GOT3 (cell line): ENCODE results near the gene GLT6D1.

ENCODE experiments used
- DNase-seq: peaks from one replicate; lab custom pipeline; 2025; ENCODE audit warnings: mixed read lengths; lab: John Stamatoyannopoulos, UW

The GLT6D1 gene

DNA sequence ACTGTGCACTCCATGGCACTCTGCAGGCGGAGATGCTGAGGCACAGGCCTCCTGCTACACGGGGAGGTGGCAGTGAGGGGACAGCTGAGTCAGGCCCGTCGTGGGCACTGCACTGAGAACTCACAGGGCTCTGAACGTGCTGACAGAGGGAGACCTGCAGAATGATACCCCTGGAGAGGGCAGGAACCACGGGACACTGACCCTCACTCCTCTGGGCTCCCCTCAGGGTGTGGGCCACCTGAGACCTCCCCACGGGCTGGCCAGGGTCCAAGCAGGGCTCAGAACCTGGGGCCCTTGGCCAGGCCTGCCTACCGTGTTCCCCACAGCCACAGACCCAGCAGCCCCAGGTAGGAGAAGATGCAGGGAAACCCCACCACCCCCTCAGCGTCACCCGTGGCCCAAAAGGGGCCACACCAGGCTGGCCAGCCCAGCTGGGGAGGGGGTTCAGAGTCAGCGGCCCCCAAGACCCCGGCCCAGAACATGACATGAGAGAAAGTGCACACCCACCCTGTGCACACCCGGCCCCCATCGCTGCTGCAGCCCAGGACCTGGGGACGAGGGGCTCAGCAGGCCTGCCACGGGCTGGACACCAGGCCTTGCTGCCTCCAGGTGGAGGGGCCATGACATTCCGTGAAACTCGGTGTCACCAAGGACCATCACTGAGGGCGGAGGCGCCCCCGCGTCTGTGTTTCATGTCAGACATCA is 30.9 kb downstream of the GLT6D1 start:
- DNase-seq = no peak

DNA sequence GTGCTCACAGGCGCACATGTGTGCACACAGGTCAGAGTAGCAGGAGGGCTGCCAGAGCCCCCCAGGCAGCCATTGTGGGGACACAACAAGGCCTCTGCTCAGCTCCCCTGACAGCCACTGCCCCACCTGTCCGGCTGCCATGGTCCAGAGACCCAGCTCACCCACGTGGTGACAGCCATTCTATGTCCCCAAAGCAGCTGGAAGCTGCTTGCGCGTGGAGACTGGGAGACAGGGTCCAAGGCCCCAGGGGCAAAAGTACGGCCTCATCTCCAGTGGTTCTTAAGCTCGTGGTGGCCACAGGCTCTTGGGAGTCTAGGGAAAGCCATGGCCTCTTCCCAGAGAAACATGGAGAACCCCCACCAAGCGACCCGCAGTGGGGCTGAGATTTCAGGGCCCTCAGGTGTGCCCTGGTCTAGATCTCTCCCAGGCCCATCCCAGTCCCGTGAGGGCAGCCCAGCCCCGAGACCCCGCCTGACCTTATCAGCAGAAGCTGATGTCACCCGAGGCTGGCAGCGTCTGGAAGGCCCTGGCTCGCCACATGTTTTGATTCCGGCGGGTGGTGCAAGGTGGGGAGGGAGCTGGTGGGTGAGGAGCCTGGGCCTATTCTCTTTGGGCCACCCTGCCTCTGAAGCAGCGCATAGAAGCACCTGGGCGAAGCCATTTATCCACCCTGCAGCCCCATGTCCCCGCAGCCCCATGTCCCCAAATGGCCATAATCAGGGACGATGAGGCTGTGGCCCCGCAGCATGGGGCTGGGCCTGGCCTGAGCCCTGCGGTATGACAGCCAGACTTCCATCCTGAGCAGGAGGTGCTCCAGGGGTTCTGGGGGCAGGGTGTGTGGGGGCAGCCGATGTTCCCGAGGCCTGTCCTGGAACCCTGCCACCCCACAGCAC is 31.7 kb downstream of the GLT6D1 start:
- DNase-seq = no peak

DNA sequence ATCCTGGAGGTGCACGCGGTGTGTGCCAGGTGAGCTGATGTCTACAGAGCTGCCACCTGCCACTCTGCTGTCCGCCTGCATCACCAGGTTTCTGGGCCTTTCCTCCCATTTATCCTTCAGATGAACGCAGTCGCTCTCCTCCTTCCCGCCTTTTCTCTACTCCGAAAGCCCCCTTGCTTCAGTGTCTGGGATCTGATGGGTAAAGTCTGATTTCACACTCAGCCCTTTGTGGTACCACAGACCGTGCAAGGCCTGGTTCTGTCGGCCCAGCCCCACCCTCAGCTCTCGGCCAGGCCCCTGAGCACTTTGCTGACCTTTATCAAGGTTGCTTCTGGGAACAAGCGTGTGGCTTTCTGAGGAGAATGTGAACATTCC is 32.5 kb downstream of the GLT6D1 start:
- DNase-seq = no peak

DNA sequence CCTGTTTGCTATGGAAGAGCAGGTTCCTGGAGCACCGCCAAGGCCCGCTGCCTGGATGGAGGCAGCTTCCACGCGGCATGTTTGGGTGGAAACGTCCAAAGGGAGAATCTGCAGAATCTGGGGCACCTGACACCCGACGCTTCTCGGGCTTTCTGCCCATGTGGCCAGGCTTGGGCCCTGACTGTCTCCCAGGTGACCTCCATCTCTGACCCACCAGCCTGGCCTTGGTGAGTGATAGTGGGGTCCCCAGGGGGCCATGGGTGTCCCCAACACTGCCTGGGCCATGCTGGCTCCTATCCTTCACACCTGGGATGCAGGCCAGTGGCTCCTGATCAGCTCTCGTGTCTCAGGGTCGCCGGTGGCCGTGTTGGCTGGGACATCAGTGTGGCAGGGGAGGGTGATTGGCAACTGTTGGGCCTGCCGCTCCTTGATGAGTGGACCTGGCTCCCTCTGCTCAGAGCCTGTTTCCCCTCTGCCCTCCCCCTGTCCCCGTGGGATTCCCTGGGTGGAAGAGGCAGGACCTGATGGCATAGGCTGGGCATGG is 34.0 kb downstream of the GLT6D1 start:
- no peak for DNase-seq

DNA sequence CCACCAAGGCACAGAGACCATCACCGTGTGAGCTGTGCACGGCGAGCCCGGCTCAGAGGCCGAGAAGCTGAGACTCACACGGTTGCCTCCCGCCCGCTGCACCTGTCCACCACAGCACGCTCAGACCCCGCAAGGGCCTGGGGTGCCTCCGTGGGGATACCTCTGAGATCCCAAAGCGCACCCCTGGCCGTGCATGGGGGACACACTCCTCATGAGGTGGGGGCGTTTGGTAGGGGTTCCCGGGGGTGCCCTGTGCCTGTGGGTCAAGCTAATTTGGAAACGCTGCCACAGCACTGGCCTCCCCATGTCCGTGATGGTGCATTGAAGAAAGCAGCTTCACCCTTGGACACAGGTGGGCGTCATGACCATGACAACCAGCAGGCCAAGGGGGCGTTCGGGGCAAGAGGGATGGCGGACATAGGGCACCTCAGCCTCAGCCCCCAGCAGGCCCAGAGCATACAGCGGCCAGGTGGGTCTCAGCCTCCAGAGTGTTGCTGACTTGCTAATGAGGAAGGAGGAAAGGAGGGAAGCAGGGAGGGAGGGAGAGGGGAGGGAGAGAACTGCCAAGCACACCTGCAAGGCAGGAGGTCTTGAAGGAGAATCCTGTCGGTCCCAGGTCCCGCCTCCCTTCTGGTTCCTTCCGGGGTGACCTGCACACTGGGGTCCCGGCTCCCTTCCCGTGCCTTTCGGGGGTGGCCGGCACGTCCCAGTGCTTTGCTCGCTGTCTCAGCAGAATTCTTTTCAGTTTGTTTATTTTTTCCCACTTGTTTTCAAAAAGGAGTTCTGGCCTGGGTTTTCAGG is 34.7 kb downstream of the GLT6D1 start:
- DNase-seq = no peak

DNA sequence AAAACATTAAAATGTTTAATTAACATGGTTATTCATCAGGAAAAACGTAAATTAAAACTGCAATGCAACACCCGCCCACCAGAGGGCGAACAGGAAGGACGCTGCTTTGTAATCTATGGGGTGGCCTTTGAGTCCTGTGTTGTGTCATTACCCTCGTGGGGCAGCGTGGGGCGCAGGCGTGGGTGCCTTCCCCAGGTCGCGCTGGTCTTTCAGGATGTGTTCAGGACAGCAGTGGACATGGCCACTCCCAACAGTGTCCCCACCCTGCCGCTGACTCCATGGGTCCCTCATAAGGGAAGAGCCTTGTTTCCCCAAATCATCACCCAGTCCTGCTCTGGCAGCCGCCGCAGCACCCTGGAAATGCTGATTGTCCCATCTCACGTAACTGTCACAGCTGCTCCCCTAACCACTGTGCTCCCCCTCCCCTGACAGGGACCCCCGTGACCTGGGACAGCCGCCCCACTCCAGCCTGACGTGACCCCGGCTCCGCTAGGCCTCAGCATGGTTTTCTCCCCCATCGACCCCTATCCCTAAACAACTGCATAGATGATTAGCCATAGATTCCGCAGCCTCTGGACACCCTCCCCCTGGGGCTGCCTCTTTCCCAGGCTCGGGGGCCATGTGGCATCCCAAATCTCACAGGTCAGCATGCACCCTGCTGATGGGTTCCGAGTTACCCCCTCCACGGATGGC is 36.4 kb downstream of the GLT6D1 start:
- DNase-seq = no peak

DNA sequence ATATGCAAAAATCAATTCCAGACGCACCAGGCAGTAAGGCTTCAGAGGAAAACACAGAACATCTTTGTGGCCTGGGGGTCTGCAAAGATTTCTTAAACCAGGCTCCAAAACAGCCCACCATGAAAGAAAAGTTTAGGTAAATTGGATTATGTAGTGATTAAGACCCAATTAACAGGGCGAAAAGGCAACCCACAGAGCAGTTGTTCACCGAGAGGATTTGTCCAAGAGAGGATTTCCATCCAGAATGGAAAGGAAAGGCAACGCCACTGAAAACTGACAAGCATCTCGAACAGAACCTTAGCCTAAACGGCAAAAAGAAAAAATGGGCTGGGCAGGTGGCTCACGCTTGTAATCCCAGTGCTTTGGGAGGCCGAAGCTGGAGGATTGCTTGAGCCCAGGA is 37.4 kb downstream of the GLT6D1 start:
- DNase-seq = no peak

DNA sequence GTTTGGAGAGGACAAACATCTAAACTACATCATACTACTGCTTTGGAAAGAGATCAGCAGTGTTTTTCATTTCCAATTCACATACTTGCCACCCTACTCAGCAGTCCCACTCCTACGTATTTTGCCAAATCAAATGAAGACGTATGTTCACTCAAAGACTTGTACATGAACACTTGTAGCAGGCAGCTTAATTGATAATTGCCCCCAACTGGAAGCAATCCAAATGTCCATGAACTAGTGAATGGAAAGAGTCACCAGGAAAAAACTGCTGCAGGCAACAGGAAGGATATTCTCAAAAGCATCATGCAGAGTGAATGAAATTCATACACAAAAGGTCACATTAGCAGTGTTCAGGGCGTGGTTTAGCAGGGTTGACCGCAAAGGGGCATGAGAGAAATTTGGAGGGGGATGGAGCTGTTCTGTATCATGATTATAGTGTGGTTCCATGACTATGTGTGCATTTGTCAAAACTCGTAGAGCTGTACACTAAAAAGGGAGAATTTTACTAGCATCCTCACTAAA is 39.0 kb downstream of the GLT6D1 start:
- no peak for DNase-seq

DNA sequence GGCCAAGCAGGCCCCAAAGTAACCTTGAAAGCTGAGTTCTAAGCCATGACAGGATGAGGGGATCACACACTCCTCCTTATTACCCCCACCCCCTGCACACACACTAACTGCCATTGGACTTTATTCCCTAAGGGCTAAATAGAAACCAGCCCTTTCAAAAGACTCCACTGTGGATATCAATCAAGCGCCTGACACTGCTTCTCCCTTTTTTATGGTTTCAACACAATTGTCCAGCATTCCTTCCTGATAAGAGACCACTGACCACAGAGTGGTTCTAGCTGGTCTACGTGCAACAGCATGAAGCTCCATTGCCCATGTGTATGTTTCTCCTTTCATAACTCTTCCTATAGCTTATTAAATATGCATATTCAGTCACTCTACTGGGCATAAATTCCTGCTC is 43.1 kb downstream of the GLT6D1 start:
- no peak for DNase-seq

DNA sequence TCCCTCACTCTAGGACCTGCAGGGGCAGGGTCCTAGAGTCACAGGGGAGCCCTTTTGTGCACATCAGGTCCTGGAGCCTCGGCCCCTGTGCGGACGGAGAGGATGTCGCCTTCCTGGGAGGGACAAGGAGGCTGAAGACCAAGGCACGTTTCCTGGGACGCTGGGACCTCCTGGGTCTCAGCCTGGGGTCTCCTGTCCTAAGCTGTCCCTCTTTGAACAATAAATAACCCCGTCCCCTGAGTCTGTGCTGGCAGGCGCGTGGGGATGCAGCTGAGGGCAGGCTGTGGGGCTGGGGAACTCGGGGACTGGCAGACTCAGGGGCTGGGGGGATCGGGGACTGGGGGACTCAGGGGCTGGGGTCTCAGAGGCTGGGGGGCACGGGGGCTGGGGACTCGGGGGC is 46.7 kb downstream of the GLT6D1 start:
- no peak for DNase-seq

DNA sequence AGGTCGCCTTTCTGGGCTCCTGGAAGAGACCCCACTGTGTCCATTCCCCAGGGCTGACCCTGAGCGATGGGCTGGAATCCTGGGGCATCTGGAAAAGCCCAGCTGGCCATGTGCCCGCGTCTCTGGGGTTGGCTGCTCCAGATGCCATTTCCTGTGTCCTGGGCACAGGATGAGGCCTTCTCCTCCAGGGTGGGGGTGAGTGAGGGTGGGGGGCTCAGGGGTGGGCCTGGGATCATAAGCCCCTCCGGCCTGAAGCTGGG is 47.1 kb downstream of the GLT6D1 start:
- no peak for DNase-seq

DNA sequence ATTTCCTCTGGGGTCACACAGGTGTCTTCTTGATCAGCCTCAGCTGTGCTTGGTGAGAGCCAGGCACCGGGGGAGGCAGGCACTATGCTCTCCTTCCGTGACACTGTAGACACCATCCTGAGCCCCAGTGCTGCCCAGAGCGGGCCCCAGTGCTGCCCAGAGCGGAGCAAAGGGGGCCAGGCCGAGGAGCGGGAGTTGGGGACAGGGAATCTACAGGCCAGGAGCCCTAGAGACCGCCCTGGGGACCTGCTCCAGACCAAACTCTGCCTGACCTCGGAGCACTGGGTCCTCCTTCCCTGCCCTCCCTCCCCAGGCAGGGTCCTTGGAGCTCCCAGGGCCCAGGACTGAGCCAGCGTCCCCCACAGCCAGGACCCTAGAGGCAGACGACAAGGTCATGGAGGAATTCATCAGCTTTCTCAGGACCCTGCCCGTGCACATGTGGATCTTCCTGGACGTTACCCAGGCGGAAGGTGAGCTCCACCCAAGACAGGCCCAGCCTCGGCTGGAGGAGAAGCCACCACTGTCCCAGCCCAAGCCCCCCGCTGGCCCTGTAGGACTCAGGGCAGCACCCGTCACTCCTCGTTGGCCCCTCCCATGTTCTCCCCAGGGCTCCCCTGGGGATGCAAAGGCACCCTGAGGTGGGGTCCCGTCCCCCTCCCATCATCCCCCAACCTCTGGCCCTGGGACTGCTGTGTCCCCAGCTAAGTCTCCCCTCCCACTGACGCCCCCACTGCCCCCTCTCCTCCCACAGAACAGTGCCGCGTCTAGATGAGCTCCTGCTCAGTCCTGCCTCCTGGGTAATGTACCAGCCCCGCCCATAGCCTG is 47.6 kb downstream of the GLT6D1 start:
- DNase-seq = no peak

DNA sequence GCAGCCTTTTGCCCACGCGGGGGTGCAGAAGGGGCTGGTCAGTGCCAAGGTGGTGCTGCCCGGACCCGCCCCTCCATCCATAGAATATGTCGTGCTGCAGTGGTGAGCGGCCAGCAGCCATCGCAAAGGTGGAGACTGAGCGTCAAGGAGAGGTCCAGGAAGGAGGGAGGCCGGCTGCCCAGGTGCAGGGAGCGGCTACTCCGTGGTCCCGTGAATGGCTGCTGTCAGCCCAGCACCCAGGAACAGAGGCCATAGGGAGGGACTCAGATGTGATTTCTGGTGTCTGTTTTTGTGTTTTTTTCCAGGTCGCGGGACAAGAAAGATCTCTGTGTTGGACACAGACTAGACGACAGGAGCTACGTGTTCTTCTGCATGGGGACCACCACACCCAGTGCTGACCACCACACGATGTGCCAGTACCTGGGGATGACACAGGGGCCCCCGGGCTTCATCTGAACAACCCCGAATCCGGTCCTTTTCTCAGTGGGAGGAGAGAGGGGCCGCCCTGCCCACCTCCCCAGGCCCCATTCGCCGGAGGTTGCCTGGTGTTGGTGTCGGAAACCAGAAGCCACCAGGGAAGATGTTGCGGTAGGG is 48.8 kb downstream of the GLT6D1 start:
- no peak for DNase-seq

DNA sequence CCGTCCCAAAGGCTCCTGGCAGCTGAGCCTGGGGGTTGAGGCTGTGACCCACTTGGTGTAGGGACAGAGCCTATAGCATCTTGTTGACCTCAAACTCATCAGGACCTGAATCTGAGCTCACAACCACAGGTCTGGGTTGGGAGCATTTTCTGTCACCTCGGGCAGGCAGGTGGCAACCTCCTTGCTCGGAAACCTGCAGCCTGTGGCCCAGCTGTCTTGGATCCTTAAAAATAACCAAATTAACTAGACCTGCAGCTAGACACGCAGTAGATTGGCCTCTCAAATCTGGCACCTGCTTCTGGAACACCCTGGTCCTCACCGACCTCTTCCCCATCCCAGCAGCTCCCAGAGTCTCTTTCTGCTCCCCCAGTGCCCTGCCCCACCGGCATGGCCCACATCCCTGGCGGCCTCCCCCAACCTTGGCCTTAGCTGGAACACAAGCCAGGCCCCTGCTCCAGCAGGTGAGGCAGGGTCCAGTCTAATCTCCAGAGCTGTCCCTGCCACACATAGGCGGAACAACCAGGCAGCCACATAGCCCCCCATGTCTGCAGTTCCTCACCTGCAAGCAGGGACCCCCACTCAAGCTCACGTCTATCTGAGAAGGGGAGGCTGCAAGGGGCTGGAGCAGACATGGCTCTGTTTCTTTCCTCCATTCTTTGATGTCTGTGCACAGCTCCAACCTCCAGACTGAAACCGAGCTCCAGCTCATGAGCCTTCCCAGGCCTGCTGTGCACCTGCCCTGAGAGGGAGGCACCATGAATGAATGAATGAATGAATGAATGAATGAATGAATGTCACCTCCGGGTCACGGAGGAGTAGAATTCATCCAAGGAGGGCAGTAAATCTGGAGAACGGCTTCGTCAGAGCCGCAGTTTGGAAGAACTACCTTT is 49.5 kb downstream of the GLT6D1 start:
- no peak for DNase-seq

DNA sequence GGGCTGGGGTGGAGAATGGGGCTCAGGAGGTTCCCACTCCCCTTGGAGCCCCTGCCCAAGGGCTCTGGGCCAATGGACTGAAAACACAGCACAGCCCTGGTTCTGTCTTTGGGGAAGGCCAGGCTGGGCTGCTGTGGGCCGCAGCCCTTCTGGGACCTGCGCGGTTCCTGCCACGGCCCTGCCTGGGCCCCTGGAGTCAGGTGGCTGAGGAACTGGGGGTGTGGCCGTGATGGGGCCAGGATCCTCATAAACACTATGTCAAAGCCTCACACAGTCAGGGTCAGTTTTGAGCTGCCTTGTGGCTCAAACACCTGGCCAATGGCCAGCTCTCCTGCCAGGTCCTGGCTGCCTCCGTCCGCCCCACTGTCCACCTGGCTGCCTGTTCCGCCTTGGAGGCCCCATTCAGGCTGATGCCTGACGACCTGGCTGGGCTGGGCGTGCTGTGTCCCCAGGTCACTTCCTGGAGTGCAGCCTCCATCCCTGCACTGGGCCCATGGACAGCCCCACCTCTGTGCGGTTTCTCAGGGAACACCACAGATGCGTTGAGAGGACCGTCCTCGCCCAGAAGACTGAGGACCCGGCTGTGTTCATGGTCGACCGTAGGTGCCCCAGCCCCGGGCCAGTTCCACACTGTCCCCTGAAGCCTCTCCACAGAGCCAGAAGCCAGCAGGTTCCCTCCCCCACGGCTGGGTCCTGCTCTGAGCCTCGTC is 50.3 kb downstream of the GLT6D1 start:
- no peak for DNase-seq

DNA sequence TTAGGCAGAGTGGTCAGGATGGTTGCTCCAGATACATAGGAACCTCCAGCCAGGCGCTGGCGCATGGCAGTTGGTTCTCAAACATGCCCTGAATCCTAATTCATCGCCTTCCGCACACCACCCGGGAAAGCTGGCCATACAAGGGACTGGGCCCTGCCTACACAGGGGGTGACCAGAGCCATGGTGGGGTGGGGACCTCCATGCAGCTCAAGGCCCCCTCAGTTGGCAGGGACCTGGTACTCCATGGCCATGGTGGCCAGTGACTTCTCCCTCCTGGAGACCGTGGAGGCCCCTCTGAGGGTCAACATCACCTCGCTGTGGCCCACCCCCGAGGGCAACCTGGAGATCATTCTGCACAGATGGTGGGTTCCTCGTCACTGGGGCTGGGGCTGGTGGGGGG is 51.0 kb downstream of the GLT6D1 start:
- no peak for DNase-seq

DNA sequence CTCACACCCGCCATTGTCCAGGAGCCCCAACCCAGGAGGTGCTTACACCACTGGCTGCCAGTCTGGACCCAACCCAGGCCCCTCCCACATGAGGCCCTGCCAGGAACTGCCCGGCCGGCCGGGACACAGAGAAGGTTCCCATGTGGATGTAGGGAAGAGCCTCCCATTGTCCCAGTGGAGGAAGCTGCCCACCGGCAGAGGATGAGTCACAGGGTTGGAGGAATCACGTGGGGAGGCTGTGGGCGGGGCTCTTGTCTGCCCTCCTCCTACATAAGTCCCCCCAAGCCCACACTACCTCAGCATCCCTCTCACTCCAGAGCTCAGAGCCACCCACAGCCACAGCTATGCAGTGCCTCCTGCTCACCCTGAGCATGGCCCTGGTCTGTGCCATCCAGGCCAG is 51.7 kb downstream of the GLT6D1 start:
- no peak for DNase-seq

DNA sequence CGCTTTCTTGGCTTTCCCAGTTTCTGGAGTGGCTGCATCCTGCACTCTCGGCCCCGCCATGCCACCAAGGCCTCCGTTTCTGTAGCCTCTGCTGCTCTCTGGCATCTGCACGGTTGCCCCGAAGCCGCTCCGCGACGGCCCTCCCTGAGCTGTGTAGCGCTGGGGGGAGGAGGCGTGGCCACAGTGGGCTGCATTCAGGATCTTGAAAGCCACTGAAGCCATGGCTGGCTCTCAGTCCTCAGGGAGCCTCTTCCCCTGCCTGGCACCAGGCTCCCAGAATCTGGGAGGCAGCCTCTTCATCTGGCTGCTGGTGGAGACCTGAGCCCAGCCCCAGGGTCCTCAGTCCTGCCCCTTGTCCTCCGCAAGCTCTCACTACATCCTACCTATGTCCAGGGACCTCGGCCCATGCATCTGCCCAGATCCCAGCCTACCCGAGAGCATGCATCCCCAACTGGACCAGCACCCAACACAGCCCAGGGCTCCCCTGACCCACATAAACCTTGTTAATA is 52.7 kb downstream of the GLT6D1 start:
- DNase-seq = no peak

DNA sequence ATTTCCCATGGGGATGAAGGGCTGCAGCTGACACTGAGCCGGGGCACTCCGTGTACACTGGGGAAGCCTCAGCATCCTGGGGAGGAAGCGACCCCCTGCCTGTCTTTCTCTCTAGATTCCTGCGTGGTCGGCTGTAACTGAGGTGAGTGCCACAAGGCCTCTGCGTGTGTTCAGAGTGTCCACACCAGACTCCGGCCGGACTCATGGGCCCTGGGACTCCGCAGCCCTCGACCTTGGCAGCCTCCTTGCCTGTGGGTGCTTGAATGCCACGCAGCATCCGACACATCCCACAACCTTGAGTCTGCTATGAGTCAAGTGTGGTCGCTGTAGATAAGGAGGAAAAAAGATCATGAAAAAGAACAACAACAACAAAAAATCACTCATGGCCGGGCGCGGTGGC is 54.4 kb downstream of the GLT6D1 start:
- DNase-seq = no peak
